ENCODE measurements around the gene CMSS1. TPM values are rescaled to one million over a fixed set of nuclear protein-coding genes. Genes with fewer than 3 reads are reported as not detected.

Gene CMSS1
- total RNA-seq, 1 donor from 2014 or later: 28.4 TPM

GRCh38 chr3:99934975-99935797, 117.5 kb downstream of the CMSS1 start:
- no peak overlapping the region for H3K4me3 ChIP-seq (ENCODE audit: low read depth, low read length)
- TF ChIP-seq CTCF (conservative IDR thresholded peaks at IDR 0.05; ENCODE audit: low read depth, low read length): no peak
- no peak for DNase-seq (ENCODE audit: low read depth)

- TF ChIP-seq CTCF (conservative IDR thresholded peaks at IDR 0.05; ENCODE audit: low read depth, low read length): no peak
- H3K4me3 ChIP-seq (ENCODE audit: low read depth, low read length): no peak overlapping the region
- no peak for DNase-seq (ENCODE audit: low read depth)
These were observed 120.7 kb downstream of the CMSS1 start for GRCh38 chr3:99938270-99938911.

GRCh38 chr3:99939876-99940275, 122.2 kb downstream of the CMSS1 start:
- H3K4me3 ChIP-seq (ENCODE audit: low read depth, low read length): no peak overlapping the region
- TF ChIP-seq CTCF (conservative IDR thresholded peaks at IDR 0.05; ENCODE audit: low read depth, low read length): no peak
- no peak for DNase-seq (ENCODE audit: low read depth)

GRCh38 chr3:99940350-99940749, 122.7 kb downstream of the CMSS1 start:
- H3K4me3 ChIP-seq (ENCODE audit: low read depth, low read length): no peak overlapping the region
- TF ChIP-seq CTCF (conservative IDR thresholded peaks at IDR 0.05; ENCODE audit: low read depth, low read length): no peak
- no peak for DNase-seq (ENCODE audit: low read depth)

GRCh38 chr3:99941211-99941610, 123.5 kb downstream of the CMSS1 start:
- H3K4me3 ChIP-seq (ENCODE audit: low read depth, low read length): no peak overlapping the region
- no peak for TF ChIP-seq CTCF (conservative IDR thresholded peaks at IDR 0.05; ENCODE audit: low read depth, low read length)
- no peak for DNase-seq (ENCODE audit: low read depth)

GRCh38 chr3:99943931-99944761, 126.5 kb downstream of the CMSS1 start:
- no peak for TF ChIP-seq CTCF (conservative IDR thresholded peaks at IDR 0.05; ENCODE audit: low read depth, low read length)
- no peak overlapping the region for H3K4me3 ChIP-seq (ENCODE audit: low read depth, low read length)
- DNase-seq (ENCODE audit: low read depth): no peak

Measured in epithelial cell of proximal tubule (primary cell).